K562 (cell line): ENCODE results near the gene ZNF222. TPM values are rescaled to one million over a fixed set of nuclear protein-coding genes. Genes with fewer than 3 reads are reported as not detected.

ENCODE experiments used
- ATAC-seq: fragments of 200-7000 bp; cut with Tn5 transposase; 3 replicates; pipeline ENCODE4 v1.9.1; 2020; ENCODE audit warnings: moderate library complexity
- BruUV-seq: library from RNA; stranded (reverse); fragments of 400-500 nt; replicated peaks from 2 replicates; lab custom pipeline; 2021; lab: Mats Ljungman, UMichigan
- CTCF ChIA-PET: fragments of 300-600 bp; formaldehyde crosslinking; extraction: SDS; loops from one replicate; lab custom pipeline; 2021; ENCODE audit warnings: low intra/inter-chr PET ratio; lab: Yijun Ruan, JAX
- POLR2A ChIA-PET: fragments of 300-600, 350-650 bp; sonication (Branson Sonifier 250); formaldehyde crosslinking; extraction: SDS; loops from one replicate; lab custom pipeline; 2021; ENCODE audit warnings: antibody characterized with exemption, inconsistent platforms; lab: Yijun Ruan, JAX
- DNase-seq, 4 experiments: peaks; one replicate each; pipeline versions ENCODE4 v3.0.0 to v3.0.0-alpha.2; 2011 to 2018; ENCODE audit warnings: low spot score in 3 of 4, mixed read lengths in 3 of 4; ENCODE audit errors: extremely low read depth in 1 of 4
- FAIRE-seq: peaks from 2 replicates; lab custom pipeline; 2011; peaks lifted over from hg19 to GRCh38; lab: Jason Lieb, UNC
- H2AFZ ChIP-seq: 2 replicates; pipeline ENCODE4 v1.6.0; 2011; ENCODE audit warnings: low read depth, low read length, control low read depth, inconsistent platforms
- H3K27ac ChIP-seq: fragments of 200-600 bp; 3 replicates; pipeline ENCODE4 v1.8.0; 2011; ENCODE audit warnings: low read depth, mild to moderate bottlenecking, control low read depth, inconsistent platforms, low read length, moderate library complexity, mixed read lengths; ENCODE audit errors: extremely low read depth
- H3K27me3 ChIP-seq, 2 experiments: fragments of 300-600 bp in 1 of 2; 2 replicates in 1 of 2; 3 replicates in 1 of 2; pipeline versions ENCODE4 v1.6.0 to v1.8.0; 2011; ENCODE audit warnings: inconsistent platforms in 2 of 2, low read length in 2 of 2, mild to moderate bottlenecking in 1 of 2, mixed read lengths in 1 of 2, moderate library complexity in 1 of 2; ENCODE audit not compliant: control insufficient read depth in 2 of 2, insufficient read depth in 2 of 2
- H3K36me3 ChIP-seq: fragments of 300-600 bp; 3 replicates; pipeline ENCODE4 v1.8.0; 2011; ENCODE audit warnings: mild to moderate bottlenecking, low read length, inconsistent platforms; ENCODE audit not compliant: control insufficient read depth, insufficient read depth
- H3K4me1 ChIP-seq, 2 experiments: fragments of 200-600 bp in 1 of 2; replicated peaks in 1 of 2; 2 replicates in 1 of 2; 3 replicates in 1 of 2; pipeline versions ENCODE4 v1.5.1 to v1.8.0; 2011; ENCODE audit warnings: inconsistent platforms in 2 of 2, low read length in 2 of 2, mild to moderate bottlenecking in 1 of 2, mixed read lengths in 1 of 2, moderate library complexity in 1 of 2; ENCODE audit not compliant: control insufficient read depth in 2 of 2, insufficient read depth in 2 of 2
- H3K4me2 ChIP-seq: 2 replicates; pipeline ENCODE4 v1.6.1; 2011; ENCODE audit warnings: low read length, control low read depth, inconsistent platforms, mixed read lengths; ENCODE audit not compliant: insufficient read depth
- H3K4me3 ChIP-seq: fragments of 200-600 bp; sonication (generic), shearing (Covaris generic); 2 replicates; pipeline ENCODE4 v1.5.1; 2016; ENCODE audit warnings: control low read depth, inconsistent platforms
- H3K79me2 ChIP-seq: fragments of 200-600 bp; 3 replicates; pipeline ENCODE4 v1.8.0; 2011; ENCODE audit warnings: low read length, inconsistent platforms; ENCODE audit not compliant: control insufficient read depth, insufficient read depth
- H3K9ac ChIP-seq, 2 experiments: 2 replicates each; pipeline versions ENCODE4 v1.6.0 to v1.6.1; 2011; ENCODE audit warnings: low read depth in 2 of 2, low read length in 2 of 2, control low read depth in 1 of 2, inconsistent platforms in 1 of 2, mild to moderate bottlenecking in 1 of 2, mixed read lengths in 1 of 2; ENCODE audit not compliant: insufficient read depth in 1 of 2
- H3K9me1 ChIP-seq: one replicate; pipeline ENCODE4 v1.6.0; 2011; ENCODE audit warnings: inconsistent platforms, mild to moderate bottlenecking, low read length, moderate library complexity; ENCODE audit not compliant: control insufficient read depth, insufficient read depth
- H3K9me3 ChIP-seq: replicated peaks from 2 replicates; pipeline ENCODE4 v1.5.1; 2011; ENCODE audit warnings: low read depth, low read length, inconsistent platforms; ENCODE audit not compliant: control insufficient read depth, insufficient read depth
- H4K20me1 ChIP-seq: replicated peaks from 2 replicates; pipeline ENCODE4 v1.6.1; 2011; ENCODE audit warnings: low read length, inconsistent platforms, mixed read lengths; ENCODE audit not compliant: control insufficient read depth, insufficient read depth
- DMBX1 ChIP-seq: fragments of 250-450 bp; sonication (Bioruptor Pico); IDR thresholded peaks from 2 replicates; pipeline ENCODE4 v1.8.0; 2022; ENCODE audit warnings: inconsistent platforms, mild to moderate bottlenecking, moderate library complexity, borderline replicate concordance
- ELF2 ChIP-seq: fragments of 250-450 bp; sonication (Bioruptor Pico); IDR thresholded peaks from 2 replicates; pipeline ENCODE4 v1.5.0; 2021; ENCODE audit warnings: mild to moderate bottlenecking
- FOXJ2 ChIP-seq: fragments of 200-800 bp; sonication (Bioruptor generic); IDR thresholded peaks from 2 replicates; pipeline ENCODE4 v1.6.1; 2016; ENCODE audit warnings: missing genetic modification characterization, missing compliant biosample characterization
- GTF2E2 ChIP-seq: fragments of 200-800 bp; sonication (Bioruptor generic); IDR thresholded peaks from 2 replicates; pipeline ENCODE4 v1.6.1; 2016; ENCODE audit warnings: missing genetic modification characterization, missing compliant biosample characterization
- HDAC1 ChIP-seq, 2 experiments: fragments of 450-650 bp; IDR thresholded peaks; 2 replicates each; pipeline ENCODE4 v1.6.1; 2016 to 2017; ENCODE audit warnings: inconsistent platforms in 1 of 2, mild to moderate bottlenecking in 1 of 2, moderate library complexity in 1 of 2
- HNRNPUL1 ChIP-seq: fragments of 200-400 bp; formaldehyde crosslinking; IDR thresholded peaks from 2 replicates; pipeline ENCODE4 v1.6.1; 2017; ENCODE audit warnings: low read length
- JUNB ChIP-seq: fragments of 450-650 bp; formaldehyde crosslinking; conservative IDR thresholded peaks from 2 replicates; pipeline ENCODE4 v1.4.0; 2020; ENCODE audit warnings: mild to moderate bottlenecking
- LCOR ChIP-seq: sonication (generic); formaldehyde crosslinking; IDR thresholded peaks from 2 replicates; pipeline ENCODE4 v1.8.0; 2022; ENCODE audit warnings: mild to moderate bottlenecking, missing genetic modification reagents
- MEF2A ChIP-seq: IDR thresholded peaks from 2 replicates; pipeline ENCODE4 v1.6.1; 2011; ENCODE audit warnings: low read depth, mild to moderate bottlenecking, low read length, moderate library complexity; ENCODE audit not compliant: control insufficient read depth
- POLR2G ChIP-seq: fragments of 200-400 bp; formaldehyde crosslinking; IDR thresholded peaks from 2 replicates; pipeline ENCODE4 v1.6.1; 2017; ENCODE audit warnings: low read depth, mild to moderate bottlenecking, antibody characterized with exemption, low read length, moderate library complexity
- TARDBP ChIP-seq: fragments of 450-650 bp; IDR thresholded peaks from 2 replicates; pipeline ENCODE4 v1.6.1; 2016
- ZNF280A ChIP-seq: fragments of 450-650 bp; IDR thresholded peaks from 2 replicates; pipeline ENCODE4 v1.6.1; 2018; ENCODE audit warnings: mild to moderate bottlenecking, low read depth; ENCODE audit not compliant: partially characterized antibody
- ZNF583 ChIP-seq: fragments of 250-450 bp; sonication (Bioruptor Pico); IDR thresholded peaks from 2 replicates; pipeline ENCODE4 v1.4.0; 2020
- ZNF707 ChIP-seq: fragments of 250-450 bp; sonication (Bioruptor Pico); conservative IDR thresholded peaks from 2 replicates; pipeline ENCODE4 v1.8.0; 2022; ENCODE audit warnings: inconsistent platforms, mild to moderate bottlenecking, moderate library complexity
- WGBS: fragments of 100-300 bp; shearing (Covaris generic); methylation state at CpG from one replicate; pipeline ENCODE4 v1.1.6; 2016; ENCODE audit warnings: low coverage, mixed read lengths; ENCODE audit not compliant: insufficient coverage; ENCODE audit errors: missing lambda C conversion rate; 5-methylcytosine and 5-hydroxymethylcytosine counted together
- in situ Hi-C: fragments of 300-500 bp; cut with MboI; formaldehyde crosslinking; loops from 4 replicates; pipeline ENCODE4 v1.15.0; 2018; ENCODE audit warnings: inconsistent platforms, mixed read lengths
- intact Hi-C: fragments of 100-400 bp; cut with micrococcal nuclease; formaldehyde crosslinking; loops from 2 replicates; pipeline ENCODE4 v1.14.2; 2022
- polyA plus RNA-seq, 8 experiments: library from polyadenylated mRNA; depleted of rRNA in 4 of 8; stranded (reverse) in 5 of 8; unstranded in 3 of 8; fragments of >200 nt; fragmentation: Nextera tagmentation in 2 of 8; fragmentation: Illumina TruSeq in 1 of 8; extraction: Ambion mirVana in 2 of 8; extraction: Trizol in 1 of 8; gene quantifications; 2 replicates each; pipeline versions ENCODE4 v1.2.1 to v1.2.3, GENCODE V29; 2011 to 2014; ENCODE audit warnings: inconsistent platforms in 1 of 8, missing spikeins in 1 of 8
- total RNA-seq, 7 experiments: library from RNA; depleted of rRNA in 6 of 7; stranded (reverse); fragments of >200 nt in 6 of 7; fragmentation: Illumina TruSeq in 2 of 7; extraction: Trizol in 2 of 7; gene quantifications; 2 replicates each; pipeline versions ENCODE4 v1.2.1 to v1.2.3, GENCODE V29; 2011 to 2021; ENCODE audit warnings: low replicate concordance in 1 of 7
- TF ChIP-seq, protein P1 (sequence below): sonication (generic); formaldehyde crosslinking; IDR thresholded peaks from 2 replicates; pipeline ENCODE4 v1.9.0; 2022; ENCODE audit warnings: mild to moderate bottlenecking, missing genetic modification reagents
- TF ChIP-seq, protein P2 (sequence below): fragments of 450-650 bp; IDR thresholded peaks from 2 replicates; pipeline ENCODE4 v1.6.1; 2016; ENCODE audit warnings: mild to moderate bottlenecking
- TF ChIP-seq, protein P3 (sequence below): fragments of 250-450 bp; sonication (Bioruptor Pico); IDR thresholded peaks from 2 replicates; pipeline ENCODE4 v1.5.0; 2022; ENCODE audit warnings: mild to moderate bottlenecking

The ZNF222 gene
- total and polyA plus RNA-seq, 9 of the 15 experiments (the other 6 are each of a cell fraction or from before 2014, with no cell fraction given), result 2.3 to 4.5 (median 3.0) TPM

- Histone ChIP-seq H3K27me3 (no peaks in the 10 kb centered on the region), H3K27ac (peak overlapping the region; percentile 57; the same call in 2 of the 3 replicates), H3K36me3 (no peaks in the 10 kb centered on the region), H3K79me2 (peaks cover 7% of the 10 kb centered on the region; the same call in 1 of the 3 replicates), H4K20me1 (no peaks in the 10 kb centered on the region), H3K9me3 (no peaks in the 10 kb centered on the region; the same call in 1 of the 2 replicates), H3K4me2 (peak overlapping the region; percentile 91), H2AFZ (peak overlapping the region; percentile 94), H3K4me3 (peak overlapping the region; percentile 60), H3K9me1 (no peaks in the 10 kb centered on the region), H3K4me1 (peaks cover 0 to 4% of the 10 kb centered on the region in 2 experiments; a peak in 2 of 5 replicates), H3K9ac (peak overlapping the region; percentile 72 to 92)
- FAIRE-seq (peak; percentile 23), DNase-seq (peak in 3 of 4 experiments; percentile 11 to 17 (median 11)), ATAC-seq (peak; percentile 7; the same call in 1 of the 3 replicates)
- intact Hi-C loops, result loop anchor here (10.0 kb wide), 1 partner anchor 113 kb away; the partner anchor contains the start of gene ZNF225
- POLR2A ChIA-PET, result interaction anchor here (0.8 kb wide), 1 partner anchor 13 kb away, joined by 3 read pairs; no protein-coding TSS in a partner anchor
- in situ Hi-C loops, result no loop called here
- WGBS, result 19% methylated on average over 8 of the region's 8 CpGs
- CTCF ChIA-PET, result no interaction called here
- TSS peak; percentile 94 for BruUV-seq
- TF ChIP-seq MEF2A, result no peak
- no peak for TF ChIP-seq POLR2G
- no peak for TF ChIP-seq FOXJ2 (tag)
- no peak for TF ChIP-seq ZNF707 (CRISPR knock-in tag)
- no peak for TF ChIP-seq ZNF583 (CRISPR knock-in tag)
- no peak for TF ChIP-seq DMBX1
- no peak for TF ChIP-seq HNRNPUL1
- TF ChIP-seq LCOR, result no peak
- no peak for TF ChIP-seq ELF2
- no peak for TF ChIP-seq GTF2E2
- no peak for TF ChIP-seq HDAC1 (IDR thresholded peaks at IDR 0.05)
- no peak for TF ChIP-seq TARDBP
- TF ChIP-seq, protein P1, sequence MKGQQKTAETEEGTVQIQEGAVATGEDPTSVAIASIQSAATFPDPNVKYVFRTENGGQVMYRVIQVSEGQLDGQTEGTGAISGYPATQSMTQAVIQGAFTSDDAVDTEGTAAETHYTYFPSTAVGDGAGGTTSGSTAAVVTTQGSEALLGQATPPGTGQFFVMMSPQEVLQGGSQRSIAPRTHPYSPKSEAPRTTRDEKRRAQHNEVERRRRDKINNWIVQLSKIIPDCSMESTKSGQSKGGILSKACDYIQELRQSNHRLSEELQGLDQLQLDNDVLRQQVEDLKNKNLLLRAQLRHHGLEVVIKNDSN (CRISPR knock-in tag), result no peak
- TF ChIP-seq, protein P2, sequence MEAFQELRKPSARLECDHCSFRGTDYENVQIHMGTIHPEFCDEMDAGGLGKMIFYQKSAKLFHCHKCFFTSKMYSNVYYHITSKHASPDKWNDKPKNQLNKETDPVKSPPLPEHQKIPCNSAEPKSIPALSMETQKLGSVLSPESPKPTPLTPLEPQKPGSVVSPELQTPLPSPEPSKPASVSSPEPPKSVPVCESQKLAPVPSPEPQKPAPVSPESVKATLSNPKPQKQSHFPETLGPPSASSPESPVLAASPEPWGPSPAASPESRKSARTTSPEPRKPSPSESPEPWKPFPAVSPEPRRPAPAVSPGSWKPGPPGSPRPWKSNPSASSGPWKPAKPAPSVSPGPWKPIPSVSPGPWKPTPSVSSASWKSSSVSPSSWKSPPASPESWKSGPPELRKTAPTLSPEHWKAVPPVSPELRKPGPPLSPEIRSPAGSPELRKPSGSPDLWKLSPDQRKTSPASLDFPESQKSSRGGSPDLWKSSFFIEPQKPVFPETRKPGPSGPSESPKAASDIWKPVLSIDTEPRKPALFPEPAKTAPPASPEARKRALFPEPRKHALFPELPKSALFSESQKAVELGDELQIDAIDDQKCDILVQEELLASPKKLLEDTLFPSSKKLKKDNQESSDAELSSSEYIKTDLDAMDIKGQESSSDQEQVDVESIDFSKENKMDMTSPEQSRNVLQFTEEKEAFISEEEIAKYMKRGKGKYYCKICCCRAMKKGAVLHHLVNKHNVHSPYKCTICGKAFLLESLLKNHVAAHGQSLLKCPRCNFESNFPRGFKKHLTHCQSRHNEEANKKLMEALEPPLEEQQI, result no peak
- TF ChIP-seq ZNF280A, result no peak
- no peak for TF ChIP-seq JUNB (CRISPR knock-in tag)
- TF ChIP-seq, protein P3, sequence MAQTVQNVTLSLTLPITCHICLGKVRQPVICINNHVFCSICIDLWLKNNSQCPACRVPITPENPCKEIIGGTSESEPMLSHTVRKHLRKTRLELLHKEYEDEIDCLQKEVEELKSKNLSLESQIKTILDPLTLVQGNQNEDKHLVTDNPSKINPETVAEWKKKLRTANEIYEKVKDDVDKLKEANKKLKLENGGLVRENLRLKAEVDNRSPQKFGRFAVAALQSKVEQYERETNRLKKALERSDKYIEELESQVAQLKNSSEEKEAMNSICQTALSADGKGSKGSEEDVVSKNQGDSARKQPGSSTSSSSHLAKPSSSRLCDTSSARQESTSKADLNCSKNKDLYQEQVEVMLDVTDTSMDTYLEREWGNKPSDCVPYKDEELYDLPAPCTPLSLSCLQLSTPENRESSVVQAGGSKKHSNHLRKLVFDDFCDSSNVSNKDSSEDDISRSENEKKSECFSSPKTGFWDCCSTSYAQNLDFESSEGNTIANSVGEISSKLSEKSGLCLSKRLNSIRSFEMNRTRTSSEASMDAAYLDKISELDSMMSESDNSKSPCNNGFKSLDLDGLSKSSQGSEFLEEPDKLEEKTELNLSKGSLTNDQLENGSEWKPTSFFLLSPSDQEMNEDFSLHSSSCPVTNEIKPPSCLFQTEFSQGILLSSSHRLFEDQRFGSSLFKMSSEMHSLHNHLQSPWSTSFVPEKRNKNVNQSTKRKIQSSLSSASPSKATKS (CRISPR knock-in tag), result no peak
These were observed 23.0 kb upstream of the ZNF222 start for GRCh38 chr19:44002212-44002565.
